HL-60 (cell line): ENCODE measurements around the gene TMEM213.

Experiments used
- DNase-seq, 2 experiments: peaks; one replicate each; pipeline ENCODE4 v3.0.0-alpha.2; 2010 to 2020; ENCODE audit warnings: low read depth in 1 of 2, low spot score in 1 of 2
- H3K27ac ChIP-seq: fragments of 250-450 bp; sonication (Bioruptor Pico); replicated peaks from 2 replicates; pipeline ENCODE4 v1.5.1; 2020; ENCODE audit warnings: mild to moderate bottlenecking, moderate library complexity
- H3K27me3 ChIP-seq: fragments of 250-450 bp; sonication (Bioruptor Pico); 2 replicates; pipeline ENCODE4 v1.5.1; 2021; ENCODE audit warnings: mild to moderate bottlenecking, moderate library complexity; ENCODE audit not compliant: insufficient read depth, poor library complexity, severe bottlenecking
- H3K4me3 ChIP-seq: replicated peaks from 2 replicates; pipeline ENCODE4 v1.5.1; 2011; ENCODE audit warnings: mild to moderate bottlenecking, control low read depth, low read length; ENCODE audit not compliant: insufficient read depth
- GABPA ChIP-seq: IDR thresholded peaks from 2 replicates; pipeline ENCODE4 v1.6.1; 2012; ENCODE audit warnings: low read depth
- POLR2AphosphoS5 ChIP-seq: IDR thresholded peaks from 2 replicates; pipeline ENCODE4 v1.6.1; 2012; ENCODE audit warnings: low read depth
- SPI1 ChIP-seq: IDR thresholded peaks from 2 replicates; pipeline ENCODE4 v1.6.1; 2012; ENCODE audit warnings: low read depth, mild to moderate bottlenecking, borderline replicate concordance
- TF ChIP-seq, protein P1 (sequence below): IDR thresholded peaks from one replicate; pipeline ENCODE4 v1.5.1; 2011; ENCODE audit warnings: low read length, control low read depth, inconsistent platforms; ENCODE audit not compliant: insufficient read depth
- TF ChIP-seq, protein P2 (sequence below): IDR thresholded peaks from 2 replicates; pipeline ENCODE4 v1.6.1; 2012; ENCODE audit warnings: low read depth; ENCODE audit not compliant: insufficient replicate concordance

Gene TMEM213

DNA sequence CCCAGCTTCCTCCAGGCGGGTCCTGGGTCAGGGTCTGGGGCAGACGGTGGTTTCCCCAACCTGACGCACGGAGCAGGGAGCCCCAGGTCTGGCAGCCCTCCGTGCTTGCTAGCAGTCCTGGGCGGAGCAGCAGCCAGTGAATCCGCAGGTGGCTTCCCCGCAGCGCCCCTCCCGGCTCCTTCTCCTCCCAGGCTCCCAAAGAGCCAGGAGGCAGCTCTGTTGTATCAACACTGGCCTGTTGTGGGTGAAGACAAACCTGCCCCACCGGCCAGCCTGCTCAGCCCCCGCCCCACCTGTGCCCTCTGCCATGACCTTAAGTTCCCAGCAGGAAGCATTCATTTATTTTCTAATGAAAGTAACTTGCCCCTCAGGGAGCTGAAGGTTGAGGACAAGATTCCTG is 24.0 kb upstream of the TMEM213 start:
- H3K27ac ChIP-seq = no peak overlapping the region
- no peaks in the 10 kb centered on the region for H3K27me3 ChIP-seq
- no peak for TF ChIP-seq GABPA
- TF ChIP-seq SPI1 = no peak
- no peak for TF ChIP-seq POLR2AphosphoS5
- TF ChIP-seq, protein P1, sequence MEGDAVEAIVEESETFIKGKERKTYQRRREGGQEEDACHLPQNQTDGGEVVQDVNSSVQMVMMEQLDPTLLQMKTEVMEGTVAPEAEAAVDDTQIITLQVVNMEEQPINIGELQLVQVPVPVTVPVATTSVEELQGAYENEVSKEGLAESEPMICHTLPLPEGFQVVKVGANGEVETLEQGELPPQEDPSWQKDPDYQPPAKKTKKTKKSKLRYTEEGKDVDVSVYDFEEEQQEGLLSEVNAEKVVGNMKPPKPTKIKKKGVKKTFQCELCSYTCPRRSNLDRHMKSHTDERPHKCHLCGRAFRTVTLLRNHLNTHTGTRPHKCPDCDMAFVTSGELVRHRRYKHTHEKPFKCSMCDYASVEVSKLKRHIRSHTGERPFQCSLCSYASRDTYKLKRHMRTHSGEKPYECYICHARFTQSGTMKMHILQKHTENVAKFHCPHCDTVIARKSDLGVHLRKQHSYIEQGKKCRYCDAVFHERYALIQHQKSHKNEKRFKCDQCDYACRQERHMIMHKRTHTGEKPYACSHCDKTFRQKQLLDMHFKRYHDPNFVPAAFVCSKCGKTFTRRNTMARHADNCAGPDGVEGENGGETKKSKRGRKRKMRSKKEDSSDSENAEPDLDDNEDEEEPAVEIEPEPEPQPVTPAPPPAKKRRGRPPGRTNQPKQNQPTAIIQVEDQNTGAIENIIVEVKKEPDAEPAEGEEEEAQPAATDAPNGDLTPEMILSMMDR = no peak
- TF ChIP-seq, protein P2, sequence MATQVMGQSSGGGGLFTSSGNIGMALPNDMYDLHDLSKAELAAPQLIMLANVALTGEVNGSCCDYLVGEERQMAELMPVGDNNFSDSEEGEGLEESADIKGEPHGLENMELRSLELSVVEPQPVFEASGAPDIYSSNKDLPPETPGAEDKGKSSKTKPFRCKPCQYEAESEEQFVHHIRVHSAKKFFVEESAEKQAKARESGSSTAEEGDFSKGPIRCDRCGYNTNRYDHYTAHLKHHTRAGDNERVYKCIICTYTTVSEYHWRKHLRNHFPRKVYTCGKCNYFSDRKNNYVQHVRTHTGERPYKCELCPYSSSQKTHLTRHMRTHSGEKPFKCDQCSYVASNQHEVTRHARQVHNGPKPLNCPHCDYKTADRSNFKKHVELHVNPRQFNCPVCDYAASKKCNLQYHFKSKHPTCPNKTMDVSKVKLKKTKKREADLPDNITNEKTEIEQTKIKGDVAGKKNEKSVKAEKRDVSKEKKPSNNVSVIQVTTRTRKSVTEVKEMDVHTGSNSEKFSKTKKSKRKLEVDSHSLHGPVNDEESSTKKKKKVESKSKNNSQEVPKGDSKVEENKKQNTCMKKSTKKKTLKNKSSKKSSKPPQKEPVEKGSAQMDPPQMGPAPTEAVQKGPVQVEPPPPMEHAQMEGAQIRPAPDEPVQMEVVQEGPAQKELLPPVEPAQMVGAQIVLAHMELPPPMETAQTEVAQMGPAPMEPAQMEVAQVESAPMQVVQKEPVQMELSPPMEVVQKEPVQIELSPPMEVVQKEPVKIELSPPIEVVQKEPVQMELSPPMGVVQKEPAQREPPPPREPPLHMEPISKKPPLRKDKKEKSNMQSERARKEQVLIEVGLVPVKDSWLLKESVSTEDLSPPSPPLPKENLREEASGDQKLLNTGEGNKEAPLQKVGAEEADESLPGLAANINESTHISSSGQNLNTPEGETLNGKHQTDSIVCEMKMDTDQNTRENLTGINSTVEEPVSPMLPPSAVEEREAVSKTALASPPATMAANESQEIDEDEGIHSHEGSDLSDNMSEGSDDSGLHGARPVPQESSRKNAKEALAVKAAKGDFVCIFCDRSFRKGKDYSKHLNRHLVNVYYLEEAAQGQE = no peak
- DNase-seq = no peak
- no peak overlapping the region for H3K4me3 ChIP-seq

DNA sequence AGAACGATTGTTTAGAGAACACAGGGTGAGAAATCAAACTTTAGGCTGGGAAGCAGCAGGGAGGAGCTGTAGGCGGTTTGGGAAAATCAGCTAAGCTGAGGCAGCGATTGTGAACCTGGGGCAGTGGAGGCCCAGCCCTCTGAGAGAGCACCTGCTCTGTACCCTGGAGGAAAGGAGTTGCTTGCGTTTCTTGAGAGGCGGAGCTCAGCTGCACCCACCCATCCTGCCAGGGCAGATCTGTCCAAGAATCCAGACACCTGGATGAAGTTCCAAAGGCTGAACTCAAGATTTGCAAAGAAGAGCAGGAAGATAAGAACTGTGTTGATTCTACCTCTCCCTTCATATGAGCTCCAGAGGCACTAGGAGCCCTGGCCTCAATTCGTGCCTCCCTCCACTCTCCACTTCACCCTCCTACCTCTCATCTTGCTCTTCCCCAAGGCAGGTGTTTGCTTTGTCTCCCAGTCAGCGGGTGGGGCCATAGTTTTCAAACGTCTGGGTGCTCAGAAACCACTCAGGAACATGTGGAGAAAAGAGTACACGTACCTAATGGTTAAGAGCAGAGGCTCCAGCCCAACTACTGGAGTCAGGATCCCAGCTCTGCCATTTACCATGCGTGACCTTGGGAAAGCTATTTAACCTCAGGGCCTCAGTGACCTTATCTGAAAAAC is 21.5 kb upstream of the TMEM213 start:
- no peak for DNase-seq
- H3K27me3 ChIP-seq = no peaks in the 10 kb centered on the region
- no peak overlapping the region for H3K4me3 ChIP-seq
- TF ChIP-seq, protein P2 = no peak
- no peak for TF ChIP-seq GABPA
- no peak for TF ChIP-seq SPI1
- TF ChIP-seq, protein P1 = no peak
- no peak for TF ChIP-seq POLR2AphosphoS5
- no peak overlapping the region for H3K27ac ChIP-seq

DNA sequence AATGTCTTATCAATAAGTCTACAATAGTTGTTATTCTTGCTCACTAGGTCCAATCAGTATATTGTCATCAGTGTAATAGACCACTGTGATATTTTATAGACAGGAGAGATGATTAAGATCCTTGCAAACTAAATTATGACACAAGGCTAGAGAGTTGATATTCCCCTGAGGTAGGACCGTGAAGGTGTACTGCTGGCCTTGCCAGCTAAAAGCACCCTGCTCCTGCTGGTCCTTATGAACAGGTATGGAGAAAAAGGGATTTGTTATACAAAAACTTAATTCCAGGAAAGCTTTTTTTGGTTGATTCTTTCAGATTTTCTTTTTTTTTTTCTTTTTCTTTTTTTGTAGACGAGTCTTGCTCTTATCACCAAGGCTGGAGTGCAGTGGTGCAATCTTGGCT is 16.8 kb upstream of the TMEM213 start:
- no peaks in the 10 kb centered on the region for H3K27me3 ChIP-seq
- TF ChIP-seq SPI1 (no peak), POLR2AphosphoS5 (no peak), GABPA (no peak)
- TF ChIP-seq, protein P1 = no peak
- TF ChIP-seq, protein P2 = no peak
- DNase-seq = no peak
- no peak overlapping the region for H3K27ac ChIP-seq
- H3K4me3 ChIP-seq = no peak overlapping the region
